ENCODE results near the gene RNF144A. TPM values are rescaled to one million over a fixed set of nuclear protein-coding genes. Genes with fewer than 3 reads are reported as not detected.
A peak's percentile ranks its signal among the peaks of the same experiment; 100 is the strongest.

The RNF144A gene
- total and polyA plus RNA-seq, 2 of the 13 experiments (the other 11 are each of a cell fraction or from before 2014, with no cell fraction given): 13.9 to 16.5 TPM

- no peak for DNase-seq (ENCODE audit: low spot score)
- TF ChIP-seq ZNF703 (CRISPR knock-in tag; IDR thresholded peaks at IDR 0.05; ENCODE audit: borderline replicate concordance) (no peak), ELF1 (CRISPR knock-in tag; IDR thresholded peaks at IDR 0.05) (no peak), FOXK1 (CRISPR knock-in tag; IDR thresholded peaks at IDR 0.05; ENCODE audit: borderline replicate concordance, low read depth) (no peak), GLMP (CRISPR knock-in tag; IDR thresholded peaks at IDR 0.05; ENCODE audit: borderline replicate concordance) (no peak), FOSL2 (CRISPR knock-in tag; IDR thresholded peaks at IDR 0.05) (no peak)
- TF ChIP-seq, protein P1, sequence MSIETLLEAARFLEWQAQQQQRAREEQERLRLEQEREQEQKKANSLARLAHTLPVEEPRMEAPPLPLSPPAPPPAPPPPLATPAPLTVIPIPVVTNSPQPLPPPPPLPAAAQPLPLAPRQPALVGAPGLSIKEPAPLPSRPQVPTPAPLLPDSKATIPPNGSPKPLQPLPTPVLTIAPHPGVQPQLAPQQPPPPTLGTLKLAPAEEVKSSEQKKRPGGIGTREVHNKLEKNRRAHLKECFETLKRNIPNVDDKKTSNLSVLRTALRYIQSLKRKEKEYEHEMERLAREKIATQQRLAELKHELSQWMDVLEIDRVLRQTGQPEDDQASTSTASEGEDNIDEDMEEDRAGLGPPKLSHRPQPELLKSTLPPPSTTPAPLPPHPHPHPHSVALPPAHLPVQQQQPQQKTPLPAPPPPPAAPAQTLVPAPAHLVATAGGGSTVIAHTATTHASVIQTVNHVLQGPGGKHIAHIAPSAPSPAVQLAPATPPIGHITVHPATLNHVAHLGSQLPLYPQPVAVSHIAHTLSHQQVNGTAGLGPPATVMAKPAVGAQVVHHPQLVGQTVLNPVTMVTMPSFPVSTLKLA (IDR thresholded peaks at IDR 0.05): peak; percentile 42
- in situ Hi-C loops (cut with HindIII; ENCODE audit: extremely low pct_ligation_motif_present, low pct_unique_long_range_greater_than_20kb): no loop called here
- CTCF ChIA-PET (ENCODE audit: low intra/inter-chr PET ratio, low total read pairs): no interaction called here
- no peaks in the 10 kb centered on the region for H3K27me3 ChIP-seq (ENCODE audit: control insufficient read depth in 1 of 2, insufficient read depth in 2 of 2, low read length in 2 of 2)
- no peaks in the 10 kb centered on the region for H3K79me2 ChIP-seq (ENCODE audit: insufficient read depth, low read length)
- H3K27ac ChIP-seq (ENCODE audit: extremely low read length, insufficient read depth, low read length): no peak overlapping the region
- POLR2A ChIA-PET: no interaction called here
- H2AFZ ChIP-seq (ENCODE audit: low read length): no peak overlapping the region
- ATAC-seq: no peak
- H3K4me3 ChIP-seq (replicated peaks in 1 of 3; ENCODE audit: insufficient read depth in 1 of 3, low read depth in 2 of 3, low read length in 3 of 3): no peak overlapping the region
- no peaks in the 10 kb centered on the region for H4K20me1 ChIP-seq (ENCODE audit: insufficient read depth, low read length)
- H3K9ac ChIP-seq (ENCODE audit: insufficient read depth, low read depth, low read length): no peak overlapping the region
- no peaks in the 10 kb centered on the region for H3K4me1 ChIP-seq (ENCODE audit: insufficient read depth, low read length)
- no peaks in the 10 kb centered on the region for H3K9me3 ChIP-seq (ENCODE audit: low read length)
- WGBS (ENCODE audit: low lambda C conversion rate): 93% methylated on average over 12 of the region's 12 CpGs
- intact Hi-C loops (cut with micrococcal nuclease; ENCODE audit: unreplicated experiment): no loop called here
- no peaks in the 10 kb centered on the region for H3K36me3 ChIP-seq (replicated peaks in 1 of 2; ENCODE audit: control insufficient read depth in 1 of 2, insufficient read depth in 2 of 2, low read length in 2 of 2)
- no peak overlapping the region for H3K4me2 ChIP-seq (ENCODE audit: low read depth, low read length)
- FAIRE-seq: no peak
- BruUV-seq (replicated peaks): no TSS peak
Observed at GRCh38 chr2:6994536-6995128, 77.4 kb downstream of the RNF144A start.

All from HepG2 (cell line).